ENCODE data around the gene PFKP. TPM values are rescaled to one million over a fixed set of nuclear protein-coding genes. Genes with fewer than 3 reads are reported as not detected.

The PFKP gene
- total and polyA plus RNA-seq, 2 experiments from 2014 or later = 24.6 to 48.9 TPM

DNA sequence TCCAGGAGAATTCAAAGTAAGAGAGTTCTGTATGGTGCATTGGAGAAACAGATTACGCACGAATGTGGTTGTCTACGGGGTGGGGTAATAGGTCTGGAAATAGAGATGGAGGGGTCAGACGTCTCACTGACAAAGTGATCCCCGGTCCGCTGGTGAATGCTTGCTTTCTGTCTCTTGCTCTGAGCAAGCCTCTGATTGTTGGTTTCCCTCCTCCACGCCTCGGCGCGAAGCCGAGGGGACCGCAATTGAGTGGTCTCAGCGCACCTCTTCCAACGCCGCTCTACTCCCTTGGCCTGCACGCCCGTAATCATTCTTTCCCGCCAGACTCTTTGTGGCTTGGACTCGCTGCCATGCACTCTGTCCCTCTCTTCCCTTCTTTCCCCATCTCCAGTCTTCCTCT, 46.5 kb upstream of the PFKP start:
- TF ChIP-seq, protein P1, sequence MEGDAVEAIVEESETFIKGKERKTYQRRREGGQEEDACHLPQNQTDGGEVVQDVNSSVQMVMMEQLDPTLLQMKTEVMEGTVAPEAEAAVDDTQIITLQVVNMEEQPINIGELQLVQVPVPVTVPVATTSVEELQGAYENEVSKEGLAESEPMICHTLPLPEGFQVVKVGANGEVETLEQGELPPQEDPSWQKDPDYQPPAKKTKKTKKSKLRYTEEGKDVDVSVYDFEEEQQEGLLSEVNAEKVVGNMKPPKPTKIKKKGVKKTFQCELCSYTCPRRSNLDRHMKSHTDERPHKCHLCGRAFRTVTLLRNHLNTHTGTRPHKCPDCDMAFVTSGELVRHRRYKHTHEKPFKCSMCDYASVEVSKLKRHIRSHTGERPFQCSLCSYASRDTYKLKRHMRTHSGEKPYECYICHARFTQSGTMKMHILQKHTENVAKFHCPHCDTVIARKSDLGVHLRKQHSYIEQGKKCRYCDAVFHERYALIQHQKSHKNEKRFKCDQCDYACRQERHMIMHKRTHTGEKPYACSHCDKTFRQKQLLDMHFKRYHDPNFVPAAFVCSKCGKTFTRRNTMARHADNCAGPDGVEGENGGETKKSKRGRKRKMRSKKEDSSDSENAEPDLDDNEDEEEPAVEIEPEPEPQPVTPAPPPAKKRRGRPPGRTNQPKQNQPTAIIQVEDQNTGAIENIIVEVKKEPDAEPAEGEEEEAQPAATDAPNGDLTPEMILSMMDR (IDR thresholded peaks at IDR 0.05; ENCODE audit: poor library complexity) = no peak
- TF ChIP-seq EZH2phosphoT487 (IDR thresholded peaks at IDR 0.05; ENCODE audit: low read depth, severe bottlenecking, unreplicated experiment) (no peak), EZH2 (IDR thresholded peaks at IDR 0.05; ENCODE audit: borderline replicate concordance) (no peak)
- Histone ChIP-seq H3K79me2 (no peaks in the 10 kb centered on the region), H4K20me1 (ENCODE audit: insufficient read depth, poor library complexity, severe bottlenecking) (no peaks in the 10 kb centered on the region)

DNA sequence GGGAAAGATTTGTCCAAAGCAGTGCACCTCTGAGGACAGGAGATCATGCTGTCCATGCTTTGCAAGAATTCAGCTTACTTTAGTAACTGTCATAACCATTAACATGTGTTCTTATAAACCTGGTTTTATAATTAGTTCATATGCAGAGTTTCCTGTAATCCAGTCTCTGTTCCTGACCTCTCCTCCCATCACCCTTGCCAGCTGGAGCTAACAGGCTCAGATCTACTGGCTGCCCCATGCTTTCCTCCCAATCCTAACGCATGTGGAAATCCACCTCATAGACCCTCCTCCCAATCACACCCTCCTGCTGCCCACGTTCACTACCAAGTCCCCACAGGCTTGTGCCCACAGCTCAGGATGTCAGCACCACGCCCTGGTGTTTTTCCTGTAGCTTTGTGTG, 45.3 kb upstream of the PFKP start:
- Histone ChIP-seq H3K36me3 (replicated peaks; ENCODE audit: insufficient read depth, low read depth) (no peaks in the 10 kb centered on the region), H2AFZ (no peak overlapping the region), H3K4me3 (no peak overlapping the region), H3K4me1 (ENCODE audit: insufficient read depth) (no peaks in the 10 kb centered on the region), H3K9me2 (replicated peaks; ENCODE audit: insufficient read depth) (no peaks in the 10 kb centered on the region), H3K79me2 (no peaks in the 10 kb centered on the region), H3K9me3 (ENCODE audit: low read depth) (no peaks in the 10 kb centered on the region), H3K4me2 (no peak overlapping the region), H3K27me3 (no peaks in the 10 kb centered on the region), H4K20me1 (ENCODE audit: insufficient read depth, poor library complexity, severe bottlenecking) (no peaks in the 10 kb centered on the region), H3K27ac (no peak overlapping the region)
- DNase-seq (ENCODE audit: low spot score) = no peak
- TF ChIP-seq, protein P1 (IDR thresholded peaks at IDR 0.05; ENCODE audit: poor library complexity) = no peak
- TF ChIP-seq EZH2 (IDR thresholded peaks at IDR 0.05; ENCODE audit: borderline replicate concordance) (no peak), EZH2phosphoT487 (IDR thresholded peaks at IDR 0.05; ENCODE audit: low read depth, severe bottlenecking, unreplicated experiment) (no peak)
- 87% methylated on average over 3 of the region's 3 CpGs for WGBS (ENCODE audit: low lambda C conversion rate, missing lambda C conversion rate)

More for the DNA sequence above, 46.5 kb upstream of the PFKP start:
- no peaks in the 10 kb centered on the region for H3K9me3 ChIP-seq (ENCODE audit: low read depth)
- 97% methylated on average over 17 of the region's 19 CpGs for WGBS (ENCODE audit: low lambda C conversion rate, missing lambda C conversion rate)
- no peak overlapping the region for H3K27ac ChIP-seq
- H3K4me2 ChIP-seq = no peak overlapping the region
- H3K4me1 ChIP-seq (ENCODE audit: insufficient read depth) = no peaks in the 10 kb centered on the region
- no peaks in the 10 kb centered on the region for H3K36me3 ChIP-seq (replicated peaks; ENCODE audit: insufficient read depth, low read depth)
- DNase-seq (ENCODE audit: low spot score) = no peak
- H3K9me2 ChIP-seq (replicated peaks; ENCODE audit: insufficient read depth) = no peaks in the 10 kb centered on the region
- H3K27me3 ChIP-seq = no peaks in the 10 kb centered on the region
- H2AFZ ChIP-seq = no peak overlapping the region
- no peak overlapping the region for H3K4me3 ChIP-seq

DNA sequence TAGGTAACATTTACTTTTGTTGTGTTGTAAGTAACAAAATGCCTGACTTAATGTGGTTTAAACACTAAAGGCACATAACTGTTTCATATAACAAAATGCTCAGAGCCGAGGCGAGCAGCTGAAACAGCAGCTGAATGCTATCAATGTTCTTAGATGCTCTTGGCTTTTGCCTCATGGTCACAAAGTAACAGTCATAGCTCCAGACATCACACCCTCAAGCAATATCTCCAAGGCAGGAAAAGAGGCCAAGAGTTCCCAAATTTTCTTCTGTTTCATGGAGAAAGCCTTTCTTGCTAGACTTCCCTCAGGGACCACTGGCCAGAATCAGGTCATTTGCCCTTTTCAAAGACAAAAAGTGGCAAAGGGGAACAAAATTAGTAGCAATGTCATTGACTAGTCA, 43.5 kb upstream of the PFKP start:
- DNase-seq (ENCODE audit: low spot score) = no peak
- Histone ChIP-seq H3K79me2 (no peaks in the 10 kb centered on the region), H3K9me2 (replicated peaks; ENCODE audit: insufficient read depth) (no peaks in the 10 kb centered on the region), H3K27ac (no peak overlapping the region), H3K27me3 (no peaks in the 10 kb centered on the region), H3K9me3 (ENCODE audit: low read depth) (no peaks in the 10 kb centered on the region), H3K36me3 (replicated peaks; ENCODE audit: insufficient read depth, low read depth) (no peaks in the 10 kb centered on the region), H4K20me1 (ENCODE audit: insufficient read depth, poor library complexity, severe bottlenecking) (no peaks in the 10 kb centered on the region), H2AFZ (no peak overlapping the region), H3K4me1 (ENCODE audit: insufficient read depth) (no peaks in the 10 kb centered on the region), H3K4me2 (no peak overlapping the region), H3K4me3 (no peak overlapping the region)
- 87% methylated on average over 2 of the region's 2 CpGs for WGBS (ENCODE audit: low lambda C conversion rate, missing lambda C conversion rate)
- TF ChIP-seq, protein P1 (IDR thresholded peaks at IDR 0.05; ENCODE audit: poor library complexity) = no peak
- no peak for TF ChIP-seq EZH2 (IDR thresholded peaks at IDR 0.05; ENCODE audit: borderline replicate concordance)
- no peak for TF ChIP-seq EZH2phosphoT487 (IDR thresholded peaks at IDR 0.05; ENCODE audit: low read depth, severe bottlenecking, unreplicated experiment)
